HEK293 (cell line): ENCODE data around the gene STARD3.
A peak's percentile ranks its signal among the peaks of the same experiment; 100 is the strongest.

Experiments used
- CTCF ChIA-PET: fragments of 350-600 bp; formaldehyde crosslinking; extraction: SDS; loops from one replicate; lab custom pipeline; 2021; ENCODE audit warnings: antibody characterized with exemption; lab: Yijun Ruan, JAX
- POLR2A ChIA-PET: fragments of 300-600 bp; formaldehyde crosslinking; extraction: SDS; loops from one replicate; lab custom pipeline; 2020; ENCODE audit warnings: antibody characterized with exemption, inconsistent platforms; lab: Yijun Ruan, JAX
- H3K27ac ChIP-seq: fragments of 200-500 bp; sonication (Bioruptor generic); 2 replicates; pipeline ENCODE4 v1.5.1; 2014; ENCODE audit warnings: low read depth, low read length, control low read depth, inconsistent platforms; ENCODE audit errors: extremely low read depth
- H3K36me3 ChIP-seq, 2 experiments: fragments of 200-500 bp in 1 of 2; sonication (Bioruptor generic) in 1 of 2; 1 replicate in 1 of 2; 2 replicates in 1 of 2; pipeline ENCODE4 v1.5.1; 2014 to 2017; ENCODE audit warnings: inconsistent platforms in 2 of 2, low read length in 2 of 2; ENCODE audit not compliant: control insufficient read depth in 2 of 2, insufficient read depth in 1 of 2
- H3K4me1 ChIP-seq: fragments of 200-500 bp; sonication (Bioruptor generic); 2 replicates; pipeline ENCODE4 v1.5.1; 2014; ENCODE audit warnings: mild to moderate bottlenecking, low read length, inconsistent platforms; ENCODE audit not compliant: control insufficient read depth, insufficient read depth
- H3K4me3 ChIP-seq: 2 replicates; pipeline ENCODE4 v1.5.1; 2011; ENCODE audit warnings: low read depth, mild to moderate bottlenecking, control low read depth, low read length, moderate library complexity
- H3K9me3 ChIP-seq: fragments of 200-500 bp; sonication (Bioruptor generic); 2 replicates; pipeline ENCODE4 v1.5.1; 2014; ENCODE audit warnings: low read depth, low read length, inconsistent platforms; ENCODE audit not compliant: control insufficient read depth, insufficient read depth
- EGR2 ChIP-seq: fragments of 450-650 bp; formaldehyde crosslinking; IDR thresholded peaks from 2 replicates; pipeline ENCODE4 v1.5.1; 2016; ENCODE audit warnings: low read depth, missing biosample characterization, missing genetic modification characterization
- GLIS1 ChIP-seq: fragments of 450-650 bp; formaldehyde crosslinking; IDR thresholded peaks from 2 replicates; pipeline ENCODE4 v1.5.1; 2016; ENCODE audit warnings: missing biosample characterization, missing genetic modification characterization
- PRDM10 ChIP-seq: fragments of 450-650 bp; formaldehyde crosslinking; IDR thresholded peaks from 2 replicates; pipeline ENCODE4 v1.5.1; 2016; ENCODE audit warnings: missing biosample characterization, missing genetic modification characterization
- SP2 ChIP-seq: fragments of 450-650 bp; formaldehyde crosslinking; IDR thresholded peaks from 2 replicates; pipeline ENCODE4 v1.5.1; 2016; ENCODE audit warnings: missing biosample characterization, missing genetic modification characterization
- TCF7L2 ChIP-seq: IDR thresholded peaks from 2 replicates; pipeline ENCODE4 v1.6.1; 2011; ENCODE audit warnings: low read depth, mild to moderate bottlenecking, inconsistent platforms, low read length, moderate library complexity, borderline replicate concordance
- ZBTB20 ChIP-seq: fragments of 450-650 bp; formaldehyde crosslinking; IDR thresholded peaks from 2 replicates; pipeline ENCODE4 v1.5.1; 2016; ENCODE audit warnings: missing biosample characterization, missing genetic modification characterization
- ZFHX2 ChIP-seq: fragments of 450-650 bp; formaldehyde crosslinking; conservative IDR thresholded peaks from 2 replicates; pipeline ENCODE4 v1.5.1; 2016; ENCODE audit warnings: missing biosample characterization, missing genetic modification characterization
- ZIC2 ChIP-seq: fragments of 450-650 bp; formaldehyde crosslinking; IDR thresholded peaks from 2 replicates; pipeline ENCODE4 v1.5.1; 2016; ENCODE audit warnings: missing biosample characterization, missing genetic modification characterization
- ZNF10 ChIP-seq: fragments of 450-650 bp; formaldehyde crosslinking; IDR thresholded peaks from 2 replicates; pipeline ENCODE4 v1.5.1; 2017; ENCODE audit warnings: missing biosample characterization, missing genetic modification characterization
- ZNF155 ChIP-seq: fragments of 450-650 bp; formaldehyde crosslinking; IDR thresholded peaks from 2 replicates; pipeline ENCODE4 v1.5.1; 2016; ENCODE audit warnings: missing biosample characterization, missing genetic modification characterization
- ZNF169 ChIP-seq: fragments of 450-650 bp; formaldehyde crosslinking; IDR thresholded peaks from 2 replicates; pipeline ENCODE4 v1.5.1; 2016; ENCODE audit warnings: missing biosample characterization, missing genetic modification characterization
- ZNF175 ChIP-seq: fragments of 450-650 bp; formaldehyde crosslinking; IDR thresholded peaks from 2 replicates; pipeline ENCODE4 v1.5.1; 2016; ENCODE audit warnings: missing biosample characterization, missing genetic modification characterization
- ZNF184 ChIP-seq: fragments of 450-650 bp; IDR thresholded peaks from 2 replicates; pipeline ENCODE4 v1.5.1; 2018; ENCODE audit warnings: missing biosample characterization, mild to moderate bottlenecking, missing genetic modification characterization
- ZNF292 ChIP-seq: fragments of 450-650 bp; formaldehyde crosslinking; IDR thresholded peaks from 2 replicates; pipeline ENCODE4 v1.5.1; 2016; ENCODE audit warnings: low read depth, missing biosample characterization, missing genetic modification characterization, borderline replicate concordance
- ZNF426 ChIP-seq: fragments of 450-650 bp; formaldehyde crosslinking; IDR thresholded peaks from 2 replicates; pipeline ENCODE4 v1.5.1; 2017; ENCODE audit warnings: missing biosample characterization, missing genetic modification characterization, mild to moderate bottlenecking, inconsistent platforms, moderate library complexity
- ZNF600 ChIP-seq: fragments of 450-650 bp; formaldehyde crosslinking; IDR thresholded peaks from 2 replicates; pipeline ENCODE4 v1.5.1; 2016; ENCODE audit warnings: missing biosample characterization, missing genetic modification characterization
- ZNF768 ChIP-seq: fragments of 450-650 bp; formaldehyde crosslinking; IDR thresholded peaks from 2 replicates; pipeline ENCODE4 v1.5.1; 2018; ENCODE audit warnings: missing biosample characterization, mild to moderate bottlenecking, missing genetic modification characterization
- ZNF791 ChIP-seq: fragments of 450-650 bp; formaldehyde crosslinking; IDR thresholded peaks from 2 replicates; pipeline ENCODE4 v1.5.1; 2016; ENCODE audit warnings: missing biosample characterization, missing genetic modification characterization
- ZSCAN5A ChIP-seq: fragments of 450-650 bp; formaldehyde crosslinking; IDR thresholded peaks from 2 replicates; pipeline ENCODE4 v1.5.1; 2016; ENCODE audit warnings: missing biosample characterization, missing genetic modification characterization
- TF ChIP-seq, protein P1 (sequence below): fragments of 450-650 bp; formaldehyde crosslinking; IDR thresholded peaks from 2 replicates; pipeline ENCODE4 v1.5.1; 2017; ENCODE audit warnings: missing biosample characterization, missing genetic modification characterization
- TF ChIP-seq, protein P2 (sequence below): fragments of 450-650 bp; formaldehyde crosslinking; IDR thresholded peaks from 2 replicates; pipeline ENCODE4 v1.5.1; 2016; ENCODE audit warnings: missing biosample characterization, missing genetic modification characterization

Gene STARD3

DNA sequence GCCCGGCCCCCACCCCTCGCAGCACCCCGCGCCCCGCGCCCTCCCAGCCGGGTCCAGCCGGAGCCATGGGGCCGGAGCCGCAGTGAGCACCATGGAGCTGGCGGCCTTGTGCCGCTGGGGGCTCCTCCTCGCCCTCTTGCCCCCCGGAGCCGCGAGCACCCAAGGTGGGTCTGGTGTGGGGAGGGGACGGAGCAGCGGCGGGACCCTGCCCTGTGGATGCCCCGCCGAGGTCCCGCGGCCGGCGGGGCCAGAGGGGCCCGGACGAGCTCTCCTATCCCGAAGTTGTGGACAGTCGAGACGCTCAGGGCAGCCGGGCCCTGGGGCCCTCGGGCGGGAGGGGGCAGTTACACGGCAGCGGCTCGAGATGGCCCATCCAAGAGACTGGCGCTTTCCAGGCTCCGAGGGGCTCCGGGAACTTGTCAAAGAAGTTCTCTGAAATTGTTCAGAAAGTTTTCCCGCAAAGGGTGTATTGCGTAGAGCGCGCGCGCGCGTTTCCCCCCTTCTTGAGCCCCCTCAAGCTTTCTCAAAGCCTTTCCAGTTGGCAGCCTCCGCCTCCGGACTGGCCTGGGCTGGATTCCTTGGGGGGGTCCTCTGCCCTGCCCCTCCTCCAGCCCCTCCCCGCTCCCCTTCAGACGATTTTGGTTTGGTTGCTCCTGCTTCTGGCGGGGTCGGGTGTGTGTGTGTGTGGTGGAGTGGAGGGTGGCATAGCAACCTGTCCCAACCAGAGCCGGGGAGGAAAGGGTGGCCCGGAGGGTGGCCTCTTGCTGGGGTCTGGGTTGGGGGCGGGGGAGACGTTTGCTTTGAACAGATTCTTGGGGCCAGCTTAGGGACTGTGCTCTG lies 63.4 kb downstream of the STARD3 start (continued):
- TF ChIP-seq, protein P1, sequence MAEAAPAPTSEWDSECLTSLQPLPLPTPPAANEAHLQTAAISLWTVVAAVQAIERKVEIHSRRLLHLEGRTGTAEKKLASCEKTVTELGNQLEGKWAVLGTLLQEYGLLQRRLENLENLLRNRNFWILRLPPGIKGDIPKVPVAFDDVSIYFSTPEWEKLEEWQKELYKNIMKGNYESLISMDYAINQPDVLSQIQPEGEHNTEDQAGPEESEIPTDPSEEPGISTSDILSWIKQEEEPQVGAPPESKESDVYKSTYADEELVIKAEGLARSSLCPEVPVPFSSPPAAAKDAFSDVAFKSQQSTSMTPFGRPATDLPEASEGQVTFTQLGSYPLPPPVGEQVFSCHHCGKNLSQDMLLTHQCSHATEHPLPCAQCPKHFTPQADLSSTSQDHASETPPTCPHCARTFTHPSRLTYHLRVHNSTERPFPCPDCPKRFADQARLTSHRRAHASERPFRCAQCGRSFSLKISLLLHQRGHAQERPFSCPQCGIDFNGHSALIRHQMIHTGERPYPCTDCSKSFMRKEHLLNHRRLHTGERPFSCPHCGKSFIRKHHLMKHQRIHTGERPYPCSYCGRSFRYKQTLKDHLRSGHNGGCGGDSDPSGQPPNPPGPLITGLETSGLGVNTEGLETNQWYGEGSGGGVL (tag by site-specific recombination), result peak; percentile 85
- TF ChIP-seq, protein P2, sequence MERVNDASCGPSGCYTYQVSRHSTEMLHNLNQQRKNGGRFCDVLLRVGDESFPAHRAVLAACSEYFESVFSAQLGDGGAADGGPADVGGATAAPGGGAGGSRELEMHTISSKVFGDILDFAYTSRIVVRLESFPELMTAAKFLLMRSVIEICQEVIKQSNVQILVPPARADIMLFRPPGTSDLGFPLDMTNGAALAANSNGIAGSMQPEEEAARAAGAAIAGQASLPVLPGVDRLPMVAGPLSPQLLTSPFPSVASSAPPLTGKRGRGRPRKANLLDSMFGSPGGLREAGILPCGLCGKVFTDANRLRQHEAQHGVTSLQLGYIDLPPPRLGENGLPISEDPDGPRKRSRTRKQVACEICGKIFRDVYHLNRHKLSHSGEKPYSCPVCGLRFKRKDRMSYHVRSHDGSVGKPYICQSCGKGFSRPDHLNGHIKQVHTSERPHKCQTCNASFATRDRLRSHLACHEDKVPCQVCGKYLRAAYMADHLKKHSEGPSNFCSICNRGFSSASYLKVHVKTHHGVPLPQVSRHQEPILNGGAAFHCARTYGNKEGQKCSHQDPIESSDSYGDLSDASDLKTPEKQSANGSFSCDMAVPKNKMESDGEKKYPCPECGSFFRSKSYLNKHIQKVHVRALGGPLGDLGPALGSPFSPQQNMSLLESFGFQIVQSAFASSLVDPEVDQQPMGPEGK, result peak; percentile 88
- TF ChIP-seq PRDM10 (tag by site-specific recombination) (peak; percentile 97), ZSCAN5A (tag by site-specific recombination) (no peak), ZNF184 (tag by site-specific recombination) (no peak), ZNF175 (tag by site-specific recombination) (no peak), ZBTB20 (peak; percentile 86), ZNF292 (tag by site-specific recombination) (no peak), ZNF155 (tag by site-specific recombination) (no peak)
- TF ChIP-seq, all 188 proteins: peak for 11

DNA sequence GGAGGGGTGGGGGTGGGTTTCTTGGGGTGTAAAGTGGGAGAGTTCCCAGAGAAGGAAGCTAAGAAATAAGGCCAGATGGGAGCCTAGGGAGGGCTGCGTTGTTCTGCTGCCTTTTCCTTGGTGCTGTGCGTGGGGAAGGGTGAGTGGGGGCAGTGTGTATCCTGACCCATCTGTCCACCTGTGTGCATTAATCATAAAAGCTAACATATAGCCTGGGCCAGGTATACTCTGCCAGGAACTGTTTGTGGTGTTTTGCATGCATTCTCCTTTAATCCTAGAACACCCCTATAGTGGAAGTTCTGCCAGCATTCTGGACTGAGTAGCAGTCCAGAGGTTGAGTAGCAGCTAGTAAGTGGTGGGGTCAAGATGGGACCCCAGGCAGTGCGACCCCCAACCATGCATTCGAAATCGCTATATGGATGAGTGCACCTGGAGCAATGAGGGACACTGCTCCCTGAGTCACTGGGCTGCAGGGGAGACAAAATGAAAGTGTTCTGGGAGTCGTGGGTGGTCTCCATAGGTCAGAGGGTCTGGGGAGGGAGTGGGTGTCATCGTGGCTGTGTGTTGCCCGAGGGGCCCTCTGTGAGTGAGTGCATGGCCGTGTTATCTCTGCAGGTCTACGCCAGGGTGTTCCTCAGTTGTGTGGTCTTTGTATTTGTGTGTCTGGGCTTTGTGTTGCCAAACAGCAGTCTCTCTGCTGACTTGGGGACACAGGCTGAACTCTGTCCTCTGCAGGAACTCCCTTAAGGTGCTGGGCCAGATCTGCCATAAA lies 64.3 kb downstream of the STARD3 start:
- peaks cover 0 to 22% of the 10 kb centered on the region in 2 experiments; a peak in 1 of 3 replicates for H3K36me3 ChIP-seq
- peak overlapping the region; percentile 81 for H3K4me3 ChIP-seq
- CTCF ChIA-PET, result interaction anchor here (0.5 to 3.5 kb wide), 9 partner anchors 10 to 78 kb away, joined by 3 to 22 read pairs (median 4); partner anchors contain the start of genes MIEN1, PGAP3 and PNMT
- POLR2A ChIA-PET, result interaction anchor here (0.7 to 2.4 kb wide), 6 partner anchors 14 to 291 kb away, joined by 3 to 42 read pairs (median 11); partner anchors contain the start of genes MIEN1, PGAP3 and PNMT
- no peaks in the 10 kb centered on the region for H3K9me3 ChIP-seq
- H3K4me1 ChIP-seq, result peaks cover 13% of the 10 kb centered on the region; the same call in 1 of the 2 replicates
- no peak overlapping the region for H3K27ac ChIP-seq
- TF ChIP-seq ZNF169 (tag by site-specific recombination) (no peak), ZNF426 (tag by site-specific recombination) (no peak), ZNF791 (tag by site-specific recombination) (no peak), GLIS1 (peak; percentile 70), ZFHX2 (tag by site-specific recombination) (peak; percentile 78), PRDM10 (tag by site-specific recombination) (no peak), ZNF600 (tag by site-specific recombination) (0 out of 2 replicates have a peak, but pooled peaks have one; percentile 29), ZIC2 (peak; percentile 23; the same call in 1 of the 2 replicates), SP2 (no peak), ZNF10 (tag by site-specific recombination) (no peak), EGR2 (peak; percentile 51; the same call in 1 of the 2 replicates), TCF7L2 (no peak), ZNF768 (tag by site-specific recombination) (no peak)
